Stomach (tissue), 9 donors: ENCODE results near the gene ZMIZ2. TPM values are rescaled to one million over a fixed set of nuclear protein-coding genes. Genes with fewer than 3 reads are reported as not detected.
"Not testable (repeated sequence)": the region's sequence is repeated elsewhere in the genome, so short reads cannot be mapped to it uniquely, and the experiment has no call there.

Experiments
- DNase-seq, 2 donors: peaks; one replicate each; pipeline versions ENCODE4 v3.0.0 to v3.0.0-alpha.2; 2013 to 2019
- H3K27ac ChIP-seq, 5 donors: fragments of 200-600 bp in 4 of 5; sonication (generic) in 4 of 5; one replicate each; pipeline ENCODE4 v1.5.1; 2013 to 2019; ENCODE audit warnings: mild to moderate bottlenecking in 1 of 5, moderate library complexity in 1 of 5
- H3K27me3 ChIP-seq, 3 donors: fragments of 200-600 bp; sonication (generic); one replicate each; pipeline ENCODE4 v1.5.1; 2017 to 2019; ENCODE audit warnings: mixed run types in 1 of 3
- H3K36me3 ChIP-seq, 4 donors: fragments of 200-600 bp; sonication (generic); 1 replicate in 3 of 4; 2 replicates in 1 of 4; pipeline ENCODE4 v1.5.1; 2016 to 2019
- H3K4me1 ChIP-seq, 4 donors: fragments of 200-600 bp; sonication (generic); one replicate each; pipeline ENCODE4 v1.5.1; 2016 to 2019
- H3K4me3 ChIP-seq, 4 donors: fragments of 200-600 bp; sonication (generic) in 3 of 4; one replicate each; pipeline ENCODE4 v1.5.1; 2016 to 2019; ENCODE audit warnings: mild to moderate bottlenecking in 1 of 4
- H3K9me3 ChIP-seq, 4 donors: fragments of 200-600 bp; sonication (generic); one replicate each; pipeline ENCODE4 v1.5.1; 2016 to 2019
- CTCF ChIP-seq, 7 experiments: fragments of 450-650 bp in 4 of 7; fragments of 200-600 bp in 3 of 7; sonication (generic) in 3 of 7; IDR thresholded peaks; one replicate each; pipeline ENCODE4 v1.5.1; 2016 to 2019; ENCODE audit warnings: antibody characterized with exemption in 7 of 7, control low read depth in 2 of 7, mild to moderate bottlenecking in 1 of 7
- EP300 ChIP-seq: sonication (generic); formaldehyde crosslinking; IDR thresholded peaks from one replicate; pipeline ENCODE4 v1.6.1; 2017; ENCODE audit warnings: antibody characterized with exemption
- POLR2A ChIP-seq, 4 donors: fragments of 450-650 bp; IDR thresholded peaks; one replicate each; pipeline ENCODE4 v1.6.1; 2016; ENCODE audit warnings: antibody characterized with exemption in 4 of 4, control low read depth in 2 of 4, mild to moderate bottlenecking in 1 of 4, moderate library complexity in 1 of 4
- POLR2AphosphoS5 ChIP-seq, 3 donors: sonication (generic); formaldehyde crosslinking; IDR thresholded peaks; one replicate each; pipeline ENCODE4 v1.6.1; 2016; ENCODE audit warnings: antibody characterized with exemption in 3 of 3
- WGBS, 5 donors: extraction: QIAGEN DNeasy Blood & Tissue Kit in 3 of 5; methylation state at CpG; one replicate each; pipeline versions ENCODE4 v1.1.5 to v1.1.7; 2013 to 2018; 5-methylcytosine and 5-hydroxymethylcytosine counted together
- intact Hi-C: fragments of 100-400 bp; cut with DNase I; formaldehyde crosslinking; loops from one replicate; pipeline ENCODE4 v1.15.1; 2023; ENCODE audit warnings: low total_unique reads
- polyA plus RNA-seq, 3 donors: library from polyadenylated mRNA; stranded (reverse); fragments of 200-250 nt; gene quantifications; one replicate each; pipeline ENCODE4 v1.2.3, GENCODE V29; 2013
- total RNA-seq, 5 donors: library from RNA; depleted of rRNA; stranded (reverse); fragments of >200 nt; gene quantifications; one replicate each; pipeline versions ENCODE4 v1.1.0 to v1.2.3, GENCODE V29; 2014 to 2016
- donor health status: healthy with polysubstance abuse.
- donor health status: Bipolar disorder and iron deficiency.
- donor health status: healthy.

The ZMIZ2 gene
- total and polyA plus RNA-seq, 8 donors: 14.5 to 108 (median 29.5) TPM

GRCh38 chr7:44771358-44771757, 22.7 kb downstream of the ZMIZ2 start:
- TF ChIP-seq EP300 (no peak), POLR2A (IDR thresholded peaks at IDR 0.05) (no peak), CTCF (IDR thresholded peaks at IDR 0.05) (no peak), POLR2AphosphoS5 (IDR thresholded peaks at IDR 0.05) (no peak)
- Histone ChIP-seq H3K27me3 (no peaks in the 10 kb centered on the region), H3K36me3 (peaks cover 11 to 18% (median 16%) of the 10 kb centered on the region in 4 donors), H3K4me3 (no peak overlapping the region), H3K4me1 (peaks cover 33 to 41% (median 36%) of the 10 kb centered on the region in 4 donors), H3K9me3 (no peaks in the 10 kb centered on the region), H3K27ac (no peak overlapping the region)
- no peak for DNase-seq
- intact Hi-C loops: no loop called here
- 55 to 84% (median 64%) methylated on average over 2 to 3 of the region's 3 CpGs for WGBS, 5 donors

- DNase-seq: no peak
- peaks cover 30 to 36% (median 32%) of the 10 kb centered on the region in 4 donors for H3K4me1 ChIP-seq
- TF ChIP-seq EP300: no peak
- TF ChIP-seq POLR2A (IDR thresholded peaks at IDR 0.05): no peak
- TF ChIP-seq POLR2AphosphoS5 (IDR thresholded peaks at IDR 0.05): no peak
- TF ChIP-seq CTCF (IDR thresholded peaks at IDR 0.05): no peak
- H3K4me3 ChIP-seq: no peak overlapping the region
- 60 to 74% (median 68%) methylated on average over 5 to 6 of the region's 6 CpGs for WGBS, 5 donors
- intact Hi-C loops: no loop called here
- H3K27me3 ChIP-seq: no peaks in the 10 kb centered on the region
- no peak overlapping the region for H3K27ac ChIP-seq
- H3K9me3 ChIP-seq: no peaks in the 10 kb centered on the region
- H3K36me3 ChIP-seq: peaks cover 1 to 7% (median 5%) of the 10 kb centered on the region in 4 donors
These were observed 23.8 kb downstream of the ZMIZ2 start for GRCh38 chr7:44772440-44772839.

- WGBS, 5 donors: 62 to 77% (median 75%) methylated on average over 10 of the region's 10 CpGs
These were observed 24.2 kb downstream of the ZMIZ2 start for GRCh38 chr7:44772867-44773266.

GRCh38 chr7:44774486-44774885, 25.8 kb downstream of the ZMIZ2 start:
- H3K36me3 ChIP-seq, H3K27ac ChIP-seq, H3K9me3 ChIP-seq, DNase-seq, intact Hi-C loops, H3K4me3 ChIP-seq, H3K27me3 ChIP-seq: not testable (repeated sequence)
- WGBS, 5 donors: 76 to 81% (median 78%) methylated on average over 3 of the region's 3 CpGs
- peaks cover 10 to 16% (median 12%) of the 10 kb centered on the region in 4 donors for H3K4me1 ChIP-seq

More at GRCh38 chr7:44772867-44773266, 24.2 kb downstream of the ZMIZ2 start:
- TF ChIP-seq EP300 (no peak), POLR2AphosphoS5 (IDR thresholded peaks at IDR 0.05) (no peak), CTCF (IDR thresholded peaks at IDR 0.05) (no peak), POLR2A (IDR thresholded peaks at IDR 0.05) (no peak)
- Histone ChIP-seq H3K9me3 (no peaks in the 10 kb centered on the region), H3K4me3 (no peak overlapping the region), H3K4me1 (peaks cover 26 to 32% (median 28%) of the 10 kb centered on the region in 4 donors), H3K27ac (no peak overlapping the region), H3K36me3 (peaks cover 0 to 3% (median 1%) of the 10 kb centered on the region in 4 donors), H3K27me3 (no peaks in the 10 kb centered on the region)
- intact Hi-C loops: no loop called here
- no peak for DNase-seq

- Histone ChIP-seq H3K9me3 (no peaks in the 10 kb centered on the region), H3K4me1 (peaks cover under 1 to 5% (median 2%) of the 10 kb centered on the region in 4 donors), H3K27me3 (no peaks in the 10 kb centered on the region), H3K4me3 (no peak overlapping the region), H3K36me3 (no peaks in the 10 kb centered on the region), H3K27ac (no peak overlapping the region)
- WGBS, 5 donors: 73 to 78% (median 77%) methylated on average over 6 of the region's 6 CpGs
- TF ChIP-seq CTCF (IDR thresholded peaks at IDR 0.05): no peak
- no peak for TF ChIP-seq EP300
- no peak for TF ChIP-seq POLR2A (IDR thresholded peaks at IDR 0.05)
- TF ChIP-seq POLR2AphosphoS5 (IDR thresholded peaks at IDR 0.05): no peak
- DNase-seq: no peak
- intact Hi-C loops: no loop called here
These were observed 26.9 kb downstream of the ZMIZ2 start for GRCh38 chr7:44775383-44776107.
